GM10847 (cell line): Measurements from ENCODE around the gene FYB2.

Experiments
- POLR2A ChIP-seq: IDR thresholded peaks from 2 replicates; pipeline ENCODE4 v1.6.1; 2011; ENCODE audit not compliant: insufficient read length; ENCODE audit errors: extremely low read depth

FYB2 gene

GRCh38 chr1:56843544-56843943 lies 24.3 kb upstream of the FYB2 start:
- TF ChIP-seq POLR2A, result no peak

- TF ChIP-seq POLR2A, result no peak
These were observed 19.6 kb upstream of the FYB2 start for GRCh38 chr1:56838759-56839158.

DNA sequence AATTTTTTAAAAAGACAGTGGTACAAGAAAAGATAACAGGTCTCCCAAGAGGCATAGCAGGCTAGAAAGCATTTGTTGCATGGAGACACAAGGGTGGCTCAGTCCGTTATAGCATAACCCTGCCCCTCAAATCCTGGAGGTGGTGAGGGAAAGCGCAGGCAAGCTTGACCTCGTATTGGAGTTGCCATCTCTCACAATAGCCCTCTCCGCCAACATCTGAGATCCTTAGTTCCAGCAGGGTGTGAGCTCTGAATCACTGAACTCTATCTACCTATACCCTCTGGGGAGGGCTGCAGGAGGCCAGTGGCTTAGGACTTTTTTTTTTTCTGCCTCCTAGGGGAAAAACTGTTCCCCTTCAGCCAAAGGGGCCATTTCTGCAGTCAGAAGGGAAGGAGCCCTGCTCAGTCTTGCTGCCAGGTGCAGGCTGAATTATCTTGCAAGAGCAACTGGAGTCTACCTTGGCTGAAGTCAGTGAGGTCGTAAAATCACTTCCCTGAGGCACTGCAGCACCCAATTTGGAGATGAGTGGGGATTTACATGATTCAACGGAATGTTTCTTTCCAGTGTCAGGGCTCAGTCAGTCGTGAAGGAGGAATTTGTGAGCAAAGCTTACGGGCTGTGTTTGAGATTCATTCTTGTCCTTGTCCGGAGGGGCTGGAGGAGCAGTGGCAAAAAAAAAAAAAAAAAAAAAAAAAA lies 18.2 kb upstream of the FYB2 start:
- no peak for TF ChIP-seq POLR2A

DNA sequence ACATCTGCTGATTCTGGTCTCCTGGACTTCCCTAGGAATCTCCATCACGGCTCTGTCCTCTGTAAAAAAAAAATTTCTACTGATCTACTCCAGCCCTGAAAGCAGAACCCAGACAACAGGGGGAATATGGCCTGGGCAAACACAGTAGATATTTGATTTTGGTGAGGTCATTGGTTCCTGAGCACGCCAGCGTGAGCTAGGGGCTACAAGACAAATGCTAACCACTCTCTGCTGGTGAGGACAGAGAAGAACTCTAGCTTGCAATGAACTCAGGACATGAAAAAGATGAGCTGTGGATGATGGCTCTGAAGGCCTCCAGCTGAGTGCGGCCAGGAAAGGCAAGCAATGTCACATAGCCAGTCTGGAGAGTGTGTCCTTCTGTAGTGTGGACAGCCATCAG lies 17.2 kb upstream of the FYB2 start:
- no peak for TF ChIP-seq POLR2A

DNA sequence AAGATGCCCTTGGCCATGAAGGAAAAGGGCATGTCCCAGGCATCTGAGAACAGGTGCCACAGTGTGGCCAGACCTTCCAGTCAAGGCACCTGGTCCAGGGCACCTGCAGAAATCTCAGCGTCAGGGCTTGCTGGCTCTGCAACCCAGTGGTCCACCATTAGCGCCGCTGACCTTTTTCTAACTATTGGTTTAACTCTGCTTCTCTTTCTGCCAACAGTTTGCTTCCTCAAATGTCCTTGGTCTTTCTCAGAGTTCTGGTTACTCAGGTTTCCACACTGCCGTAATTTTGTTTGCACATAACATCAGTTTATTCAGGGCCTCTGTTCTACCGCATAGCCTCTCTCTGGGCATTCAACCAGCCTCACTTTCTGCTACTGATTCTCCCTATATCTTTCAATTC lies 16.5 kb upstream of the FYB2 start:
- TF ChIP-seq POLR2A, result no peak

DNA sequence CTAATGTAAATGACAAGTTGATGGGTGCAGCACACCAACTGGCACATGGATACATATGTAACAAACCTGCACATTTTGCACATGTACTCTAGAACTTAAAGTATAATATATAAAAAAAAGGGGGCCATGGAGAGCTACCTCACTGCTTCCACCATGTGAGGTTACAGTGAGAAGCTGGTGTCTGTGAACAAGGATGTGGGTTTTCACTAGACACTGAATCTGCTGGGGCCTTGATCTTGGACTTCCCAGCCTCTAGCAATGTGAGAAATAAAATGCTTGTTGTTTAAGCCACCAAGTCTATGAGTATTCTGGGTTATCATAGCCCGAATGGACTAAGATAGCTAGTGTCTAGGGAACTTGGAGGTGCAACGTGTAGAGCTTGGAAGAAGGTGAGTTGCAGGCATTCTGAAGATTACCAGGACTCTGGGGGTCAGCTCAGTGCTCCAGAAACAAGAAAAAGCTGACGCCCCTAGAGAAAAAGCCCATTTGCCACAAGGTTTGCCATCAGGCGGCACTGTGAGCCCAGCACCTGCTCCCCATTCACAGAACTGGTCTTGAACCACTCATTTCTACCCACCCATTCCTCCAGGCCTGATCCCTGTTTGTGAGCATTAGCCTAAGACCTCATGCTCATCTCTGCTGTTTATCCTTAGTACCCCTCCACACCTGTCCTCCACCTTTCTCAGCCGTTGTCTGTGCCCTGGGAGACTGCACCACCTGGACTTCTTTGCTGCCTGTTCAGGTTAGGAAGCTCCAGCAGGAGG lies 15.1 kb upstream of the FYB2 start:
- TF ChIP-seq POLR2A, result no peak

DNA sequence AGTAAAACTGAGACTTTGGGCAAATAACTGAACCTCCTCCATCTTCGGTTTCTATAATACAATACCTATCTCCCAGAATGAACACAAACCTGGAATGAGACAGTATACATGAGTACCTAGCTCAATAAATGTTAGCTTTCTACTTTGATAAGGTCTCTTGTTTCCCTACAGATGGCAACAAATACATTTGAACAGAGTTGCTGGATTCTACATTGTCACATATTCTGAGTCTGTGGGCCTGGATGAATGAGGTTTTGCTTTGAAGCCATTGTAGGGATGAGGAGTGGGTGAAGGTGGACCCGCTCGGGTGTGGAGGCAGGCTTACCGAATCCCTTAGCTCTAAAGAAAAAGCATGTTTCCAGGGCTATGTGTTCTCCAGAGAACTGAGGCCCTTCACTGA lies 13.9 kb upstream of the FYB2 start:
- TF ChIP-seq POLR2A, result no peak

DNA sequence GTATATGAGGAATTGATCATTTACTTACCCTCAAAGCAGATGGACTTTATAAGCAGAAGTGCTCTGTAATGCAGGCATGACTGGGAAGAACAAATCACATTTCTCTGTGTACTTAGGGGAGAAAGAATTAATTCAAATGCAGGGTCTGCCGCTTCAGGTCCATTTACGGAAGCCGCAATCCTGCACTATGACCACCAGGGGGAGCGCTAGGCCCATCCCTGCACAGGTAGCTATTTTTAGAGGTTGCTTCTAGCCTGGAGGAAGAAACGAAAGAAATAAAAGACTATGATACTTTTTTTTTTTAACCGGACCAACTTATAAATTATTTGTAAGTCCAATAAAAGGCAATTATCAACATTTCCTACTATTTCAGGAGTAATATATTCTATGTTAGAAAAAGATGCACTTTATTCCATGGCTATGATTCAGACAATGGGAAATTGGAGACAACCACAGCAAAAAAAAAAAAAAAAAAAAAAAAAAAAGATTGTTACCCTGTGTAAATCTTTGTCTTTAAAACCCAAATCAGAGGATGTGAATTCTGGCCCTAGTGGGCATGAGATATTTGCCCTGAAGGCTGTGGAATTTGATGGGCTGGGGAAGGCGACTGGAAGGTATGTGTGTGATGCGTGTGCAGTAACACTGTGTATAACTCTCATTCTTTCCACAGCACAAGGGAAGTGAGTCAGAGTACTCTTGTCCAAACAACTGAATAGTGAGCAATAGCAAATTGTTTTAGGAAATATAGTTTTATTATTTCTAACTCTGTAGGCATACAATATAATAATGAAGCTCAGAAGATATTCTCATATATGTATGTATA lies 12.9 kb upstream of the FYB2 start:
- TF ChIP-seq POLR2A, result no peak

- no peak for TF ChIP-seq POLR2A
These were observed 10.8 kb upstream of the FYB2 start for GRCh38 chr1:56830052-56830451.

DNA sequence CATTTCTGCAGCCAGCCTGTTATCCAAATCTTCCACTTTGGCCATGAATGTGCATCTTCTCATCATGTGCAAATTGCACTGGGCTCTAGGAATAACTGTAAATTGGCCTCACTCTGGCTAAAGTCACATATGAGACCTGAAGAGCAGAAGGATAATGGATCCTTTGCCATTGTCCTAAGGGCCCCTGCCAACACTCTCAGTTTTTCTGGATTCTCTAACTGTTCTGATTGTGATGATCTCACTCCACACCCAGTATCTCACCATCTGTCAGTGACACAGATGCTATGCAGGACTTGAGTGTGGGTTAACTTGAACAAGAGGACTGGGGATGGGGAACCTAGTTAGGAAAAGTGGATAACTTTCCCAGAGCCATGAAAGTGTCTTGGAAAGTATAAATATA lies 8.5 kb upstream of the FYB2 start:
- no peak for TF ChIP-seq POLR2A

DNA sequence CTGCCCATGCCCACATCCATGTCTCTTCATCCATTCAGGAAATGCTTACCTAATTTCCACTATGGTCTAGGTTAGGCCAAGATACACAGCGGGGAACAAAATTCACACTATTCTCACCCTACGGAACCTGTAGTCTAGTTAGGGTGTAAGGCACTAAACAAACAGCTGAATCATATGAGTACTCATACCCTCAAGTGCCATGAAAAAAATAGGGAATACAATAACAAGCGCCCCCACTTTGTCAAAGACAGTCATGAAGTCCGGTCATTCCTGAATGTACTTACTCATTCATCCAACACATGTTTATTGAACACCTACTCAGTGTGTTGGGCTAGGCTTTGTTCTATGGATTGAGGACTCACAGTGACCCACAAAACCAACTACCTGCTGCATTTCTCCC lies 6.2 kb upstream of the FYB2 start:
- TF ChIP-seq POLR2A, result no peak

GRCh38 chr1:56824938-56825337 lies 5.7 kb upstream of the FYB2 start:
- TF ChIP-seq POLR2A, result no peak

GRCh38 chr1:56824271-56824670 lies 5.1 kb upstream of the FYB2 start:
- TF ChIP-seq POLR2A, result no peak

GRCh38 chr1:56821462-56821797 lies 2.2 kb upstream of the FYB2 start:
- no peak for TF ChIP-seq POLR2A

GRCh38 chr1:56820755-56821461 lies 1.7 kb upstream of the FYB2 start:
- TF ChIP-seq POLR2A, result no peak
